Measurements from ENCODE around the gene PYGO1. TPM values are rescaled to one million over a fixed set of nuclear protein-coding genes. Genes with fewer than 3 reads are reported as not detected.

Gene PYGO1
- total RNA-seq (2014; rRNA removed; shearing (Covaris generic)), result not detected in 2 replicates
- not detected in 2 replicates for total RNA-seq (2022)
- Bru-seq, nascent RNA, result not detected
- BruChase-seq, experiment 1, labeled RNA remaining after a 6-hour chase, result not detected
- BruChase-seq, experiment 2, labeled RNA remaining after a 2-hour chase, result percentile 3 among the genes with signal in this experiment
- long read RNA-seq, result 0 reads

GRCh38 chr15:55588070-55588814 is at the start of gene PYGO1:
Gene PYGO1, minus strand, starts transcription at chr15:55588345. Its CDS starts 462 bp downstream, at chr15:55587883.
- H3K4me1 ChIP-seq (ENCODE audit: insufficient read depth, low read length, poor library complexity, severe bottlenecking), result no peaks in the 10 kb centered on the region
- no peaks in the 10 kb centered on the region for H4K20me1 ChIP-seq (ENCODE audit: insufficient read depth, low read length)
- ChIA-PET POLR2A (no interaction called here), CTCF (ENCODE audit: unreplicated experiment) (no interaction called here)
- no peak within 1 kb of the TSS for H3K27ac ChIP-seq (ENCODE audit: low read depth, low read length, poor library complexity, severe bottlenecking)
- TF ChIP-seq EZH2phosphoT487 (IDR thresholded peaks at IDR 0.05; ENCODE audit: borderline replicate concordance, low read depth, low read length) (no peak), CTCF (conservative IDR thresholded peaks at IDR 0.05; ENCODE audit: low read length) (no peak)
- no peak within 1 kb of the TSS for H2AFZ ChIP-seq (ENCODE audit: low read length)
- no peaks in the 10 kb centered on the region for H3K9me3 ChIP-seq (ENCODE audit: low read length)
- intact Hi-C loops (cut with micrococcal nuclease; ENCODE audit: unreplicated experiment), result no loop called here
- BruUV-seq (replicated peaks), result no TSS peak
- no peaks in the 10 kb centered on the region for H3K36me3 ChIP-seq (ENCODE audit: insufficient read depth, low read length)
- no peak for DNase-seq (ENCODE audit: low spot score)
- no peaks in the 10 kb centered on the region for H3K9me2 ChIP-seq (ENCODE audit: insufficient read depth, low read length)
- H3K4me3 ChIP-seq (ENCODE audit: low read depth, low read length, poor library complexity, severe bottlenecking), result no peak within 1 kb of the TSS
- H3K79me2 ChIP-seq (ENCODE audit: insufficient read depth, low read depth, low read length), result no peaks in the 10 kb centered on the region
- H3K4me2 ChIP-seq (ENCODE audit: low read length), result no peak within 1 kb of the TSS

- Histone ChIP-seq H3K27ac (ENCODE audit: low read depth, low read length, poor library complexity, severe bottlenecking) (no peak overlapping the region), H3K4me3 (ENCODE audit: low read depth, low read length, poor library complexity, severe bottlenecking) (no peak overlapping the region), H3K9me3 (ENCODE audit: low read length) (no peaks in the 10 kb centered on the region), H3K36me3 (ENCODE audit: insufficient read depth, low read length) (no peaks in the 10 kb centered on the region), H4K20me1 (ENCODE audit: insufficient read depth, low read length) (no peaks in the 10 kb centered on the region), H3K9me2 (ENCODE audit: insufficient read depth, low read length) (no peaks in the 10 kb centered on the region), H3K4me2 (ENCODE audit: low read length) (no peak overlapping the region), H2AFZ (ENCODE audit: low read length) (no peak overlapping the region), H3K79me2 (ENCODE audit: insufficient read depth, low read depth, low read length) (no peaks in the 10 kb centered on the region), H3K4me1 (ENCODE audit: insufficient read depth, low read length, poor library complexity, severe bottlenecking) (no peaks in the 10 kb centered on the region)
- no peak for DNase-seq (ENCODE audit: low spot score)
- POLR2A ChIA-PET, result interaction anchor here (0.6 kb wide), 1 partner anchor 85 kb away, joined by 4 read pairs; no protein-coding TSS in a partner anchor
- no TSS peak for BruUV-seq (replicated peaks)
- TF ChIP-seq CTCF (conservative IDR thresholded peaks at IDR 0.05; ENCODE audit: low read length) (no peak), EZH2phosphoT487 (IDR thresholded peaks at IDR 0.05; ENCODE audit: borderline replicate concordance, low read depth, low read length) (no peak)
- CTCF ChIA-PET (ENCODE audit: unreplicated experiment), result no interaction called here
- intact Hi-C loops (cut with micrococcal nuclease; ENCODE audit: unreplicated experiment), result no loop called here
These were observed 48.9 kb upstream of the PYGO1 start for GRCh38 chr15:55637086-55637485.

- H3K9me3 ChIP-seq (ENCODE audit: low read length), result no peaks in the 10 kb centered on the region
- TF ChIP-seq EZH2phosphoT487 (IDR thresholded peaks at IDR 0.05; ENCODE audit: borderline replicate concordance, low read depth, low read length) (no peak), CTCF (conservative IDR thresholded peaks at IDR 0.05; ENCODE audit: low read length) (no peak)
- H4K20me1 ChIP-seq (ENCODE audit: insufficient read depth, low read length), result no peaks in the 10 kb centered on the region
- no peaks in the 10 kb centered on the region for H3K36me3 ChIP-seq (ENCODE audit: insufficient read depth, low read length)
- H3K27ac ChIP-seq (ENCODE audit: low read depth, low read length, poor library complexity, severe bottlenecking), result no peak overlapping the region
- no peak for DNase-seq (ENCODE audit: low spot score)
- no peaks in the 10 kb centered on the region for H3K4me1 ChIP-seq (ENCODE audit: insufficient read depth, low read length, poor library complexity, severe bottlenecking)
- BruUV-seq (replicated peaks), result no TSS peak
- H2AFZ ChIP-seq (ENCODE audit: low read length), result no peak overlapping the region
- no peak overlapping the region for H3K4me3 ChIP-seq (ENCODE audit: low read depth, low read length, poor library complexity, severe bottlenecking)
- intact Hi-C loops (cut with micrococcal nuclease; ENCODE audit: unreplicated experiment), result no loop called here
- no peaks in the 10 kb centered on the region for H3K9me2 ChIP-seq (ENCODE audit: insufficient read depth, low read length)
- ChIA-PET CTCF (ENCODE audit: unreplicated experiment) (no interaction called here), POLR2A (interaction anchor here (0.6 to 0.7 kb wide), 2 partner anchors 90 to 763 kb away, joined by 3 to 4 read pairs; no protein-coding TSS in a partner anchor)
- H3K4me2 ChIP-seq (ENCODE audit: low read length), result no peak overlapping the region
- no peaks in the 10 kb centered on the region for H3K79me2 ChIP-seq (ENCODE audit: insufficient read depth, low read depth, low read length)
These were observed 45.6 kb upstream of the PYGO1 start for GRCh38 chr15:55633731-55634130.

All from OCI-LY7 (cell line).